Fibroblast of the aortic adventitia (primary cell): ENCODE measurements around the gene STRN3. TPM values are rescaled to one million over a fixed set of nuclear protein-coding genes. Genes with fewer than 3 reads are reported as not detected.
A peak's percentile ranks its signal among the peaks of the same experiment; 100 is the strongest.

Source experiments
- DNase-seq: peaks from one replicate; pipeline ENCODE4 v3.0.0-alpha.2; 2010; ENCODE audit warnings: low read depth
- H3K4me3 ChIP-seq: 2 replicates; pipeline ENCODE4 v1.5.1; 2011; ENCODE audit warnings: low read depth, mild to moderate bottlenecking, control low read depth, low read length, moderate library complexity
- total RNA-seq: library from RNA; depleted of rRNA; stranded (reverse); fragments of >200 nt; gene quantifications from 2 replicates; pipeline ENCODE4 v1.2.3, GENCODE V29; 2012; ENCODE audit warnings: low replicate concordance
- TF ChIP-seq, protein P1 (sequence below): IDR thresholded peaks from 2 replicates; pipeline ENCODE4 v1.5.1; 2011; ENCODE audit warnings: mild to moderate bottlenecking, low read length, control low read depth, inconsistent platforms; ENCODE audit not compliant: insufficient read depth

Gene STRN3
- total RNA-seq, 1 donor = 51.1 TPM

DNA sequence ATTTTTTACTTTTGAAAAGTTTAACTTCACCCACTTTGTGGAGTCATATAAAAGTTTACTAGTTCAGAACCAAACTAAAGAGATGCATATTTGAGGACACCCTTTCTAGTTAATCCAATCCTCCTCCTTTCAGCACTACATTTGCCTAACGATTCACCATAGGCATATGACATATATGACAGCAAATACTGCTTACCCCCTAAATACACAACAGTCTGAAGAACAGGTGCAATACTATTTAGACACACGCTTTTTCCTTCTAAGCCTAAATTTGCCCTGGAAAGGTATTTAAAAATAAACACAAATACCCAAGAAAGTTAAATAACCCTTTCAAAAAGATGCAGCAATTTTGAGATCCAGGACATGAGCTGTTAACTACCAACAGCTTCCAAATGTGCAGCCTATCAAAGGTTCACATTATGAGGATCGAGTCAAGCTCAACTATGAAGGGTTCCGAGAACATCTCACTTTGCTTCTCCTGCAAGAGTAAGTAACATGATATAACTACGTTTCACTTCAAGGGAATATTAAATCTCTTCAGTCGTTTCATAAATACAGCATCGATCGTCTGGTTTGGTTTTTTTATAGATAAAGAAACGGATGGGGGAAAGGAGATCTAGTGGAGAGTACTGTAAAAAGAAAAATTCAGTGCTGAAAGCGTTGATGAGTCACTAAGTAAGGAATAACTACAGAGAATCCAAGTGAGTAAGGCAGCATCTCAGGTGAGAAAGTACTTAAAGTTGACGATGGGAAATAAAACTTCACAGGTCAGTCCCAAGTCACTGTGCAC is 1.4 kb downstream of the STRN3 start:
- TF ChIP-seq, protein P1, sequence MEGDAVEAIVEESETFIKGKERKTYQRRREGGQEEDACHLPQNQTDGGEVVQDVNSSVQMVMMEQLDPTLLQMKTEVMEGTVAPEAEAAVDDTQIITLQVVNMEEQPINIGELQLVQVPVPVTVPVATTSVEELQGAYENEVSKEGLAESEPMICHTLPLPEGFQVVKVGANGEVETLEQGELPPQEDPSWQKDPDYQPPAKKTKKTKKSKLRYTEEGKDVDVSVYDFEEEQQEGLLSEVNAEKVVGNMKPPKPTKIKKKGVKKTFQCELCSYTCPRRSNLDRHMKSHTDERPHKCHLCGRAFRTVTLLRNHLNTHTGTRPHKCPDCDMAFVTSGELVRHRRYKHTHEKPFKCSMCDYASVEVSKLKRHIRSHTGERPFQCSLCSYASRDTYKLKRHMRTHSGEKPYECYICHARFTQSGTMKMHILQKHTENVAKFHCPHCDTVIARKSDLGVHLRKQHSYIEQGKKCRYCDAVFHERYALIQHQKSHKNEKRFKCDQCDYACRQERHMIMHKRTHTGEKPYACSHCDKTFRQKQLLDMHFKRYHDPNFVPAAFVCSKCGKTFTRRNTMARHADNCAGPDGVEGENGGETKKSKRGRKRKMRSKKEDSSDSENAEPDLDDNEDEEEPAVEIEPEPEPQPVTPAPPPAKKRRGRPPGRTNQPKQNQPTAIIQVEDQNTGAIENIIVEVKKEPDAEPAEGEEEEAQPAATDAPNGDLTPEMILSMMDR = no peak
- H3K4me3 ChIP-seq = peak overlapping the region; percentile 96
- DNase-seq = peak; percentile 33

DNA sequence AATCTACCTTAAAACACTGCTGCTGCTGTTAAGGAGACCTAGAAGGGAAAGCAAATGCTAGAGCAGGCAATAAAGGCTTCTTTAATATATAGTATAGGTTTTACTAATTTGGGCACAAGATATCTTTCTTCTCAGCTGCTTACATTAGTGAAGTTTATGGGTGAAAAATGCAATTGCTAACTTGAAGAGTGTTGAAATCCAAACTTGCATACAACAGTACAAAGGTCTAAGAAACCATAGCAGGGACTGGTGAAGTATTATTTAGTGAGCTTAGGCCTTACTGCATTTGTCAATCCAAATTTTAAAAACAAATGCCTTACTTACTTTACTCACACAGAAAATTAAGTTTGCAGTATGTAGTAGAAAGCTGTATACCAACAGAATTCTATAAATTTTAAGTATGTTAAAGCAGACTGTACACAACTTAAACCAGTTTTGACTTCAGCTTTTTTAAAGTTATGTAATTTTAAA is 2.1 kb downstream of the STRN3 start:
- H3K4me3 ChIP-seq = peak overlapping the region; percentile 96
- TF ChIP-seq, protein P1 = no peak
- no peak for DNase-seq

DNA sequence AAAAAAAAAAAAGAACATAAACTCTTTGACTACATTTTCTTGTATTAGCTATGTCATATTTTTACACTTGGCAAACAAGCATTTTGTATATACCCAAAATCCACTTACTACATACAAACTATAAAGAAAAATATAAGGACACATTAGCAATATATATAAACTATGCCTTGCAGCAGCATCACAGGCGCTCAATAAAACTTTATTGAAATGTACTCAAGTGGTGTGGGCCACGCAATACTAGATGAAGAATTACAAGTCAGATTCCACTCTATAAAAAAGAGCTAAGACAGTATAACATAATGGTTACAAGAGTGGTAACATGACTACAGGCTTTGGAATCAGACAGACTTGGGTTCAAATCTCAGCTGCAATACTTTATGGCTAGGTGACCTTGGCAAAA is 3.8 kb downstream of the STRN3 start:
- TF ChIP-seq, protein P1 = no peak
- no peak overlapping the region for H3K4me3 ChIP-seq
- no peak for DNase-seq

DNA sequence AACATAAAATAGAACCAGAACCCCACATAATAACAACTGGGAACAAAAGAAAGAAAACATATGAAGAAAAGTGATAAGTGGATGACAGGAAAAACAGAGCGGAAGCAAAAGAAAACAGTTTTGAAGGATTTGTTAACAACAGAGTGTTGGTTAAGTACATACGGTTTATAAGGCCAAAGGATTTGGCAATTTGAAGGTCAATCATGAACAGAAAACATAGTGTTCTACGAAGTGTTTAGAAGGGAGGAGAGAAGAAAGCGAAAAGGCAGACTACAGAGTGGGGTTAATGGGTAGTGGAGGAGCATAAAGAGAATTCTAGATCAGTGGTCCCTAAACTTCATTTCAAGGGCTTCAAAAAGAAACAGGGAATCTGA is 4.6 kb downstream of the STRN3 start:
- H3K4me3 ChIP-seq = no peak overlapping the region
- no peak for DNase-seq
- TF ChIP-seq, protein P1 = no peak

DNA sequence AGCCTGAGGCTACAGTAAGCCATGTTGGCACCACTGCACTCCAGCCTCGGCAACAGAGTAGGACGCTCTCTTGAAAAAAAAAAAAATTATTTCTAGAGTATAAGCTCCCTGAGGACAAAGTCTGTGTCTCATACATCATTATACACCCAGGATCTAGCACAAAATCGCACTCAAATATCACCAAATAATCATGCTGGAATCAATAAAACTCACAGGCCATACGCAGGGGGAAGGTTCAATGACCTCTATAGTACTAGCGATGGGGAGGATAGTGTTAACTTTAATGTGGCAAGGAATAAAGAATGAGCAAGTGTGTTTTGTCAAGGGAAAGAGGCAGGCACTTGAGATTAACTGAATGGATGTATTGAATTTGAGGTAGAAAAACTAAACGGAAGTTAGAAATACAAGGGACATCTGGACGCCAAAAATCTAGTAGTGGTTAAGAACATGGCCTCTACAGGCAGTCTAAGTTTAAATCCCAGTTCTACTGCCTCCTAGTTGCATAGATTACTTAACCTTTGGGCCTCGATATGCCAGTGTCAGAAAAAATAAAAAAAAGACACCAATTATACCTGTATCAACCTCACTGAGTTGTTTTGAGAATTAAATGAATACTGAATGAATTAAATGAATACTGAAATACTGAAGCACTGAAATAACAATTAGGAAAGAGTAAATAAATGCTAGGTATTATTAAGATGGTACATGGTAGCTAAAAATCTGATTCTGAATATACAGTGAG is 5.2 kb downstream of the STRN3 start:
- no peak for DNase-seq
- H3K4me3 ChIP-seq = no peak overlapping the region
- TF ChIP-seq, protein P1 = no peak

DNA sequence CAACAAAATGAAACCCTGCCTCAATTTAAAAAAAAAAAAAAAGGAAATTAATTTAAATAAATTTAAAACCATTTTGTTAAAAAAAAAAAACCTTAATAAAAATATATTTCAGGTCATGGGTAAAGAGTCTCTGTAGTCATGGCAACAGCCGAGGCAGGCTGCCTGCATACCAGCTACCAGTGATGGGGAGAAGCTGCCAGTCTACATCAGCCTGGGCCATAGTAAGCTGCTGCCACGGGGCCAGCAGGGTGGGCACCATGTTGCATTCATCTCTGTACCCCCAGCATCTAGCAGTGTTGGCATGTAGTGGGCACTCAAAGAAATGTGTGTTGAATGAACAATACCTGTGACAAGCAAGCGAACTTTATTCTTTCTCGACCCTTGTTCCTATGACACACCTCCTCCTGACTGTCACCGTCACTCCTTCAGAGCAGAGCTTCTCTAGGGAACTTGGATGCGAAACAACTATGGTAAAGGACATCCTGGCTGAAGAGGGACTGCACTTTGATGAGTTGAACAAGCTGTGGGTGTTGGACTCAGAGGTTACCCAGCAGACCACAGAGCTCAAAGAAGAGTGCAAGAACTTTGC is 8.0 kb downstream of the STRN3 start:
- no peak overlapping the region for H3K4me3 ChIP-seq
- DNase-seq = no peak
- TF ChIP-seq, protein P1 = no peak
